Measurements from ENCODE around the gene CFAP61.
"Not testable (repeated sequence)": the region's sequence is repeated elsewhere in the genome, so short reads cannot be mapped to it uniquely, and the experiment has no call there.

CFAP61 gene

DNA sequence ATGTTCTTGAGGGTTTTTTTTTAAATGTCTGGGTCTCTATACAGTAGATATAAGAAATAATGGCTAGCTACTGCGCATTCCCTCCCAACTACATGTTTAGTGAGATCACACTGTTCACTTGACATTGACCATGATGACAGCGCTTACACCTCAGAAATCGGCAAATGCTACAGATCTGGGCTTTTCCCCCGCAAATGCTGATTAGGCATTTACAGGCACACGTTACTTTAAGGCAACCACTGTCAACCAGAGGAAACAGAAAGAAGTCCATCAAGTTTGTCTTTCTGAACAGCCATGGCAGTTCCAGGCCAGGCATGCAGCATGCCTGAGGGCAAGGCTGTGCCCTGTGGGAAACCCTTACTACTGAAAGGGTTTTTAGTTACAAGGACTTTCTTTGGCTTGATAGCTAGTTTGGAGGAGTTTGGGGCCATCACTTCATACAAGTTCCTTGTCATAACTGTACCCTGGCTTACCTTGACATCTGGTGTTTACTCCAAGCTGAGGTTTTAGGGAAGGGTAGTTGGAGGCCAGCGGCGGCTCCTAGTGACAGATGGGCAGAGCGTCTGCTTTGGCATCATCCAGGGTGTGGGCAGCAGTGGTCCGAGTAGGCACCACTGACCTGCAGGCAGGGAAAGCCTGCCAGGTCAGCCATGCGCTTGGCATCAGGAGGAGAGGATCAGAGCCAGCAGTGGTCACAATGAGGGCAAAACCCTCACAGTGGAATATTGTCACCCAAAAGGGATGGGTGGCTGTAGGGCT lies 43.0 kb downstream of the CFAP61 start:
- DNase-seq (ENCODE audit: low read depth) = no peak

- no peak for DNase-seq (ENCODE audit: low read depth)
Observed at GRCh38 chr20:20096421-20096820, 44.1 kb downstream of the CFAP61 start.

DNA sequence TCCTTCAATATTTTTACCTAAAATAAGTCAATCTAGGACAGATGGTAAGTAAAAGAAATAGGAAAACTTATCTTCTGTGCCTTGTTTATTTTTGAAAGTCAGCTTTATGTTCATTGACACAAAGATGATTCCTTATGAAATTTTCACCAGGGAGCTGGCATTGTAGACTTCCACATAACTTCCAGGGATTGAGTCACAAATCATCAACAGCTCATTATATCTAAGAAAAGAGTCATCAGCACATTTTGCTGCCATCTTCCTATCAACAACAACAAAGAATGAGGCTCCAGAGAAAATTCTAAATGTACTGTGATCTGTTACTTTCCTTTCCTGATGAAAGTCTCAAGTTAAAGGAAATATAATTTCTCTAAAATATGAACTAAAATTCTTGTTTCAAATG lies 48.5 kb downstream of the CFAP61 start:
- no peak for DNase-seq (ENCODE audit: low read depth)

GRCh38 chr20:20102163-20102562 lies 49.8 kb downstream of the CFAP61 start:
- DNase-seq (ENCODE audit: low read depth) = no peak

DNA sequence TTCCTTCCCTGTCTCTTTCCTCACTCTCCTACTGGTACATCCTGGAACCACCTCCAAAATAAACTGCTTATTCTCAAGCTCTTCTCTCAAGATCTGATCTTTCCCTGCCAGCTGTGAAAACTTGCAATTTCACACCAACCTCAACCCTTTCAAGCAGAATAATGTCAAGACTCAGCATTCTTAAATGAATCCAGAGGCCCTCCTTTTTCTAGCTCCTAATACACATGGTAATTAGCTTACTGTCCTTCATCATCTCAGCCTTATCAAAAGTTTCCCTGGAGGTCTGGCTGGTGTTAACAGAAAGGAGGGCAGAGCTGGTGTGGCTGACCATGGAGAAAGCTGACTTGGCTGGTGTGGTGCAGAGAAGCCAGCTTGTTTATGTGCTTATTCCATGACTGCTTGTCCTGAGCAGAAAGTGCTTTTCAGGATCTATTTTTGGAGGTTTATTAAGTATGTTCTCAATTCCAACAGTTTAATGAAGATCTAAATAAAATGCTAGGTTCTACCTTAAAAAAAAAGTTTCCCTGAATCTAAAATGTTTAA lies 50.5 kb downstream of the CFAP61 start:
- no peak for DNase-seq (ENCODE audit: low read depth)

- DNase-seq (ENCODE audit: low read depth) = no peak
Observed at GRCh38 chr20:20103486-20103885, 51.2 kb downstream of the CFAP61 start.

GRCh38 chr20:20123187-20123586 lies 70.9 kb downstream of the CFAP61 start:
- DNase-seq (ENCODE audit: low read depth) = not testable (repeated sequence)

GRCh38 chr20:20130399-20130798 lies 78.1 kb downstream of the CFAP61 start:
- DNase-seq (ENCODE audit: low read depth) = no peak

DNA sequence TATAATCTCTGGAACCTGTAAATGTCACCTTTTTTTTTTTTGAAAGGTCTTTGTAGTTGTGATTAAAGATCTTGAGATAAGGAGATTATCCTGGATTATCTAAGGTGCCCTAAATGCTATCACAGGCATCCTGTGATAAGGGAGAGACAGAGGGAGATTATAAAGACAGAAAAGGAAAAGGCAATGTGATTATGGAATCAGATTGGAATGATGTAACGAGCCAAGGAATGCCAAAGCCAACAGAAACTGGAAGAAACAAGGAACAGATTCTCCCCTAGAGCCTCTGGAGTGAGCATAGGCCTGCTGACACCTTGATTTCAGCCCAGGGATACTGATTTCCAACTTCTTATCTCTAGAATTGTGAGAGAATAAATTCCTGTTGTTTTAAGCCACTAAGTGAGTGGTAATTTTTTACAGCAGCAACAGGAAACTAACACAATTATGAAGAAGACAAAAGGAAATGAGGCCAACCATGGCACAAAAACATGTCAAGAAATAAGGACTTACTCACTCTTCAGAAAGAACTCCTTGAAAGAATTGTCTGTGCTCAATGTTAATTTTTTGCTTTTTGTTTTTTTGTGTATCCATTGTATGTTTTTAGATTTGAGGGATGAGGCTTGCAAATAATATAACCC lies 82.7 kb downstream of the CFAP61 start:
- no peak for DNase-seq (ENCODE audit: low read depth)

GRCh38 chr20:20136313-20136712 lies 84.0 kb downstream of the CFAP61 start:
- DNase-seq (ENCODE audit: low read depth) = no peak

DNA sequence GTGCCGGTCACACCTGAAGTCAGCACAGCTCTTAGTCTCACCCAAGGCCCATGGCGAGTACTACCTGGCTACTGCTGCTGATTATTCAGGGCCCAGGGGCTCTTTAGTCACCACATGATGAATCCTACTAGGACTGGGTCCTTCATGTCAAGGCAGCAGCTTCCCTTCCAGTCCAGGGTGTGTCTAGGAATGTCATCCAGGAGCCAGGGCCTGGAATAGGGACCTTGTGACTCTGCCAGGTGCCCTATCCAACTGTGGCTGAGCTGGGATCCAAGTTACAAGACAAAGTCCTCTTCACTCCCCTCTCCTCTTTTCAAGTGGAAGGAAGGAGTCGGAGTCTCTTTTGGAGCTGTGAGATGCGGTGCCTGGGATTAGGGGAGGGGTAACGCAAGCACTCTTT lies 85.5 kb downstream of the CFAP61 start:
- DNase-seq (ENCODE audit: low read depth) = no peak

GRCh38 chr20:20138301-20139064 lies 86.2 kb downstream of the CFAP61 start:
- no peak for DNase-seq (ENCODE audit: low read depth)

GRCh38 chr20:20139403-20139802 lies 87.1 kb downstream of the CFAP61 start:
- DNase-seq (ENCODE audit: low read depth) = no peak

DNA sequence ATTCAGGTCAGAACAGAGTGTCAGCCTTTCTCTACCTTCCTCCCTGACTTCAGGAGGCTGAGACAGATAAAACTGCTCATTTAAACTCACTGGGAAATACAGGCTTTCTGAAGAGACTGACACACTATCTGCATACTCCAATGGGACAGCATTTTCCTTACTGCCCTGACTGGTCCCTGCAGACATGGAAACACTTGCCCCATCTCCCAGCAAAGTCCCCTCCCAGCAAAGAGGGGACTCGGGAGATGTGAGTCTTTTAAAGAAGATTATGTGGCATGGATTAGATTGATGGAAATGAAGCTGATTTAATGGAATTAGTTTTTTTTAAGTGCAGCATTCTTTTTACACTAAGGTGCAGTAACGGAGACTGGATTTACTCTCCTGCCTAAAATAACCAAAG lies 90.8 kb downstream of the CFAP61 start:
- no peak for DNase-seq (ENCODE audit: low read depth)

DNA sequence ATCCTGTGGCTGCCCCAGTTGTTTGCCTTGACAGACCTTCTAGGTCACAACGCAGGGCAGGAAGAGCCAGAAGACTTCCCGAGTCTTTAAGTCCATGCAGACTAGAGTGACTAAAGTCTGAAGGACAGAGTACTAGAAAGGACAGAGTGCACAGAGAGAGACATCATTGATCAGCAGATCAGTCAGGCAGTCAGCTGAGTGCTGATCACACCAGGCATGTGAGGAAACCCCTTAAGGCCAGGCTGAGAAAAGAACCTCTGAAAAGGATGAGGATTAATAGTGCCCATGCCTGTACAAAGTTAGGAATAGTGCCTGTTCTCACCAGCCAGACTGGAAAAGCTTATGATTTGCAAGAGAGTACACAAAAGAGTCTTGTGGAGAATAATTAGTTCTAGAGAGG lies 91.3 kb downstream of the CFAP61 start:
- no peak for DNase-seq (ENCODE audit: low read depth)

- no peak for DNase-seq (ENCODE audit: low read depth)
Observed at GRCh38 chr20:20148779-20149178, 96.4 kb downstream of the CFAP61 start.

GRCh38 chr20:20150241-20150640 lies 97.9 kb downstream of the CFAP61 start:
- DNase-seq (ENCODE audit: low read depth) = no peak

DNA sequence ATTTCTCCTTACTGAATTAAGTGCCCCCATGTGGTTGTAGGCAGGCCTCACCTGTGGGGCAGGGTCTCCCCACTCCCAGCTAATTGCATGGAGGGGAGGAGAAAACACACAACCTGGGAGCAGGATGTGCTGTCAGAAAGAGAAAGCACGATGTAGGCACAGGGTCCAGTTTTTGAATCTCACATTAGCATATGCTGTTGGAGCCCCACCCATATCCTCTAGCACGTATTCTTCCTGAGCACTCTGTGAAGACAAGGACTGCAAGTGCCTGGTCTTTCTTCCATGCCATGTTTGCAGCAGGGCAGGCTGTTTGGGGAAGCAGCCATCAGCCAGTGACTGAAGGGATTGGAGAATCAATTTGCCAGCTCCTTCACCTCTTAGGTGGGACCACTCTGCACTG lies 108.2 kb downstream of the CFAP61 start:
- DNase-seq (ENCODE audit: low read depth) = no peak

DNA sequence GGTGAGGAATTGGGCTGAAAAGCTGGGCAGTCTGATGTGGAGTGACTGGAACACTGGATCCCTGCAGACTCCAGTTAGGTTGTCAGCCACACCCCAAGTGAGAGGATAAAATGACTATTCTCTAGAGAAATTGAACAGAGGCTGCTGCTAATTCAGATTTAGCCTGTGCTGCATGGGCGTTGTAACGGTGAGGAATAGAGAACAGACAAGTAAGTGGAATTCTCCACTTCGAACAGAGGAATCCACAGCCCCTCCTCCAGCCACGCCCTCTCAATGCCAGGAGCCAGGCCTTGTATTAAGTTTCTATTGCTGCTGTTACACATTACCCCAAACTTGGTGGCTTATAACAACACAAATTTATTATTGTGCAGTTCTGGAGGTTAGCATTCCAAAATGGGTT lies 109.3 kb downstream of the CFAP61 start:
- DNase-seq (ENCODE audit: low read depth) = no peak

DNA sequence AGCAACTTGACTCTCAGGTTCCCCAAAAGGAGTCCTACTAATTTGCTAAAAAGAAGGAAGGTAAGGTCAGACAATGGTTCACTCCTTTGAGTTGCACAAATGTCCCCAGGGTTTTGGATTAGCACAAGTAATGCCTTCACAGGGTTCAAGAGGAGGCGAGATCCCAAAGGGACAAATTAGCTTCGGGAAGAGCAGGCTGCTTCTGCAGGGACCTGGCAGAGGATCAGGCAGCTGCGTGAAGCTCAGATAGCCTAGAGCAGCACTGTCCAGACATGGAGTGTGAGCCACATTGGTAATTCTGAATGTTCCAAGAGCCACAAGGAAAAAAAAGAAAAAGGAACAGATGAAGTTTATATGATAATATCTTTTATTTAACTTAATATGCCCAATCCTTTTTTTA lies 115.4 kb downstream of the CFAP61 start:
- DNase-seq (ENCODE audit: low read depth) = no peak

- DNase-seq (ENCODE audit: low read depth) = no peak
Observed at GRCh38 chr20:20173254-20173653, 120.9 kb downstream of the CFAP61 start.

DNA sequence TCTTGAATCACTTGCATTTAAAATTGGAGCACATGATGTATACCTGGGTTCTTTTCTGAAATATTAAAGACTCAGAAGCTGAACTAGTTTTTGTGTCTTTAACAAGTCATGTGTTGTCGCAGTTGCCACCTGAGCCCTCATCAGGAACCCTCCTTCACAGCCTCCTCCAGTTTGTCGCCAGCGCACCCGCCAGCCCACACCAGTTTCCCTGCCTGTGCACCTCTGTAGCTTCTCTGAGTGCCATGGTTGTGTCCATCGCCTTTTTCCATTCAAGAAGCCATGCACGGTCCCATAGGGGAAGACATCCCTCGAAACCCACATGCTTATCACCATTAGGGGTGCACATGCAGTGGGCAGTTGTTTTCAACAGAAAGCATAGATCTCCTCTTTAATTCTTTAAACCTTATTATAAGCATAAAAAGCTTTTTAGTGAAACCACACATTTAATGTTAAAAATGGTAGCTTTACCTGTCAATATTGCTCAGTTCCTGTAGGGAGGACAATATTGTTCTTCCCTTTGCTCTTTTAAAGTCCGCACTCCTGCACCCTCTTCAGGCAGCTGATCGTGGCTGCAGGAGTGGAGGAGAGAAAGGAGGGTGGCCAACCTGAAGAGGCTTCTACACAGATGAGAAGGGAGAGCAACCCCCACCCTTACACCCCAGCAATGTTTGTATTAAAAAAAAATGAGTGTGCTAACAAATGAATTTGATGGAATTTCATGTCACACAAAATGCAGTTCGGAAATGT lies 121.9 kb downstream of the CFAP61 start:
- no peak for DNase-seq (ENCODE audit: low read depth)
